IMR-90 (cell line): ENCODE results near the gene TTLL12. TPM values are rescaled to one million over a fixed set of nuclear protein-coding genes. Genes with fewer than 3 reads are reported as not detected.
A peak's percentile ranks its signal among the peaks of the same experiment; 100 is the strongest.

Experiments used
- ATAC-seq: fragments of 200-7000 bp; cut with Tn5 transposase; 2 replicates; pipeline ENCODE4 v1.9.1; 2020; ENCODE audit warnings: low read depth, mild to moderate bottlenecking, moderate library complexity
- BruUV-seq: library from RNA; stranded (reverse); fragments of 400-500 nt; replicated peaks from 2 replicates; lab custom pipeline; 2021; lab: Mats Ljungman, UMichigan
- CTCF ChIA-PET: fragments of 300-600 bp; formaldehyde crosslinking; extraction: SDS; loops from one replicate; lab custom pipeline; 2021; ENCODE audit warnings: antibody characterized with exemption; lab: Yijun Ruan, JAX
- POLR2A ChIA-PET: fragments of 300-600 bp; sonication (Branson Sonifier 250); formaldehyde crosslinking; loops from one replicate; lab custom pipeline; 2022; ENCODE audit warnings: antibody characterized with exemption; ENCODE audit not compliant: unreplicated experiment; lab: Charles Lee
- DNase-seq: peaks from one replicate; pipeline ENCODE4 v3.0.0; 2013
- H2AFZ ChIP-seq: replicated peaks from 2 replicates; pipeline ENCODE3; 2013; ENCODE audit warnings: low read length, mild to moderate bottlenecking; ENCODE audit not compliant: poor library complexity
- H2AK5ac ChIP-seq: 2 replicates; pipeline ENCODE4 v1.6.1; 2013; ENCODE audit warnings: low read depth, low read length, inconsistent platforms
- H2AK9ac ChIP-seq: replicated peaks from 2 replicates; pipeline ENCODE3; 2013; ENCODE audit warnings: mild to moderate bottlenecking, low read depth, low read length, moderate library complexity; ENCODE audit not compliant: poor library complexity
- H2BK120ac ChIP-seq: 2 replicates; pipeline ENCODE4 v1.6.1; 2013; ENCODE audit warnings: low read depth, low read length, inconsistent platforms
- H2BK15ac ChIP-seq: 3 replicates; pipeline ENCODE4 v1.6.1; 2013; ENCODE audit warnings: low read depth, low read length, inconsistent platforms
- H2BK20ac ChIP-seq: 2 replicates; pipeline ENCODE4 v1.6.1; 2013; ENCODE audit warnings: low read depth, mild to moderate bottlenecking, inconsistent platforms, low read length, moderate library complexity
- H2BK5ac ChIP-seq: 2 replicates; pipeline ENCODE4 v1.6.1; 2013; ENCODE audit warnings: mild to moderate bottlenecking, low read depth, low read length, inconsistent platforms; ENCODE audit not compliant: poor library complexity, severe bottlenecking
- H3K14ac ChIP-seq: replicated peaks from 2 replicates; pipeline ENCODE4 v1.6.1; 2013; ENCODE audit warnings: low read depth, low read length, inconsistent platforms
- H3K18ac ChIP-seq: 2 replicates; pipeline ENCODE4 v1.6.1; 2013; ENCODE audit warnings: low read depth, low read length, control low read depth
- H3K23ac ChIP-seq: 2 replicates; pipeline ENCODE4 v1.6.1; 2013; ENCODE audit warnings: low read depth, low read length, inconsistent platforms
- H3K27ac ChIP-seq: 2 replicates; pipeline ENCODE4 v1.5.1; 2013; ENCODE audit warnings: mild to moderate bottlenecking, control low read depth, low read length; ENCODE audit not compliant: insufficient read depth
- H3K27me3 ChIP-seq: 2 replicates; pipeline ENCODE4 v1.6.1; 2013; ENCODE audit warnings: low read length; ENCODE audit not compliant: control insufficient read depth, insufficient read depth
- H3K36me3 ChIP-seq: 2 replicates; pipeline ENCODE4 v1.6.1; 2013; ENCODE audit warnings: low read length, mixed read lengths; ENCODE audit not compliant: control insufficient read depth, insufficient read depth
- H3K4ac ChIP-seq: 2 replicates; pipeline ENCODE4 v1.6.1; 2013; ENCODE audit warnings: low read depth, low read length, inconsistent platforms
- H3K4me1 ChIP-seq: 2 replicates; pipeline ENCODE4 v1.6.1; 2013; ENCODE audit warnings: low read length, mixed read lengths; ENCODE audit not compliant: control insufficient read depth, insufficient read depth
- H3K4me2 ChIP-seq: 2 replicates; pipeline ENCODE4 v1.6.1; 2013; ENCODE audit warnings: low read depth, mild to moderate bottlenecking, control low read depth, low read length, moderate library complexity
- H3K4me3 ChIP-seq: 2 replicates; pipeline ENCODE4 v1.5.1; 2013; ENCODE audit warnings: low read depth, mild to moderate bottlenecking, control low read depth, low read length, moderate library complexity; ENCODE audit not compliant: insufficient read depth
- H3K56ac ChIP-seq: 2 replicates; pipeline ENCODE4 v1.6.1; 2013; ENCODE audit warnings: low read length, inconsistent platforms; ENCODE audit not compliant: insufficient read depth; ENCODE audit errors: extremely low read depth
- H3K79me1 ChIP-seq, 2 experiments: 2 replicates each; pipeline ENCODE4 v1.6.1; 2013; ENCODE audit warnings: low read length in 2 of 2, inconsistent platforms in 1 of 2, low read depth in 1 of 2
- H3K9ac ChIP-seq: 2 replicates; pipeline ENCODE4 v1.6.1; 2013; ENCODE audit warnings: low read depth, low read length, control low read depth
- H3K9me1 ChIP-seq: 2 replicates; pipeline ENCODE4 v1.6.1; 2013; ENCODE audit warnings: low read length, inconsistent platforms; ENCODE audit not compliant: insufficient read depth
- H3K9me3 ChIP-seq: 2 replicates; pipeline ENCODE4 v1.6.1; 2013; ENCODE audit warnings: low read length; ENCODE audit not compliant: control insufficient read depth, insufficient read depth
- H4K20me1 ChIP-seq: 2 replicates; pipeline ENCODE4 v1.6.1; 2013; ENCODE audit warnings: low read length, inconsistent platforms; ENCODE audit not compliant: insufficient read depth
- H4K5ac ChIP-seq: 2 replicates; pipeline ENCODE4 v1.6.1; 2013; ENCODE audit warnings: mild to moderate bottlenecking, low read depth, low read length, control low read depth
- H4K8ac ChIP-seq, 2 experiments: 2 replicates each; pipeline ENCODE4 v1.6.1; 2013; ENCODE audit warnings: low read depth in 2 of 2, low read length in 2 of 2, control low read depth in 1 of 2, inconsistent platforms in 1 of 2
- H4K91ac ChIP-seq: 2 replicates; pipeline ENCODE4 v1.6.1; 2013; ENCODE audit warnings: low read depth, low read length, inconsistent platforms; ENCODE audit not compliant: insufficient read depth
- CEBPB ChIP-seq: IDR thresholded peaks from 2 replicates; pipeline ENCODE4 v1.6.1; 2012; ENCODE audit warnings: low read depth, low read length, improper control_type of control experiment
- CHD1 ChIP-seq: IDR thresholded peaks from 2 replicates; pipeline ENCODE4 v1.6.1; 2012; ENCODE audit warnings: low read depth, low read length, improper control_type of control experiment
- CTCF ChIP-seq: conservative IDR thresholded peaks from 2 replicates; pipeline ENCODE4 v1.5.1; 2012; ENCODE audit warnings: mild to moderate bottlenecking, low read depth, low read length, improper control_type of control experiment
- MAZ ChIP-seq: IDR thresholded peaks from 2 replicates; pipeline ENCODE4 v1.6.1; 2012; ENCODE audit warnings: low read depth, mild to moderate bottlenecking, low read length, improper control_type of control experiment, moderate library complexity, borderline replicate concordance
- RFX5 ChIP-seq: IDR thresholded peaks from 2 replicates; pipeline ENCODE4 v1.8.0; 2012; ENCODE audit warnings: low read depth, mild to moderate bottlenecking, low read length, moderate library complexity
- SMC3 ChIP-seq: fragments of 150-350 bp; IDR thresholded peaks from 2 replicates; pipeline ENCODE4 v1.6.1; 2016; ENCODE audit warnings: low read depth, mild to moderate bottlenecking, antibody characterized with exemption, low read length, moderate library complexity
- WGBS, 2 experiments: methylation state at CpG; one replicate each; pipeline versions ENCODE4 v1.1.5 to v1.1.7; 2013; ENCODE audit warnings: missing lambda C conversion rate in 2 of 2; ENCODE audit not compliant: insufficient read length in 1 of 2; ENCODE audit errors: extremely low coverage in 2 of 2; 5-methylcytosine and 5-hydroxymethylcytosine counted together
- dilution Hi-C: fragments of 300-500 bp; cut with HindIII; formaldehyde crosslinking; loops from one replicate; pipeline ENCODE4 v1.14.3; 2018; ENCODE audit warnings: low sequenced_read_pairs; ENCODE audit not compliant: unreplicated experiment
- in situ Hi-C: fragments of 300-500 bp; cut with MboI; formaldehyde crosslinking; loops from 3 replicates; pipeline ENCODE4 v1.14.3; 2019; ENCODE audit warnings: low sequenced_read_pairs, inconsistent platforms, mixed read lengths
- intact Hi-C: fragments of 100-400 bp; cut with micrococcal nuclease; formaldehyde crosslinking; loops from 2 replicates; pipeline ENCODE4 v1.10.0; 2022
- polyA plus RNA-seq, 3 experiments: library from polyadenylated mRNA; depleted of rRNA; stranded (reverse); fragments of >200 nt; gene quantifications; 2 replicates each; pipeline ENCODE4 v1.2.3, GENCODE V29; 2012; ENCODE audit warnings: low replicate concordance in 1 of 3
- total RNA-seq: library from RNA; depleted of rRNA; stranded (reverse); fragments of >200 nt; gene quantifications from 2 replicates; pipeline ENCODE4 v1.2.3, GENCODE V29; 2012

The TTLL12 gene
- total and polyA plus RNA-seq, 2 of the 4 experiments (the other 2 are of a cell fraction) = 20.9 to 30.1 TPM

- Histone ChIP-seq H4K8ac (no peak overlapping the region), H3K4me3 (no peak overlapping the region), H4K91ac (no peak overlapping the region), H3K14ac (no peak overlapping the region), H2BK20ac (no peak overlapping the region), H3K9ac (no peak overlapping the region), H3K79me1 (no peaks in the 10 kb centered on the region), H3K9me1 (no peaks in the 10 kb centered on the region), H2AK5ac (no peak overlapping the region), H3K56ac (no peak overlapping the region), H3K27me3 (peaks cover 24% of the 10 kb centered on the region; the same call in 1 of the 2 replicates), H4K5ac (no peak overlapping the region), H2BK5ac (no peak overlapping the region), H2AK9ac (no peak overlapping the region), H3K4ac (no peak overlapping the region), H2BK15ac (no peak overlapping the region), H3K23ac (no peak overlapping the region), H3K27ac (no peak overlapping the region), H3K36me3 (no peaks in the 10 kb centered on the region), H4K20me1 (no peaks in the 10 kb centered on the region), H3K9me3 (no peaks in the 10 kb centered on the region), H3K4me2 (no peak overlapping the region), H3K4me1 (peaks cover 4% of the 10 kb centered on the region; the same call in 1 of the 2 replicates), H2AFZ (peak overlapping the region; percentile 43), H2BK120ac (no peak overlapping the region), H3K18ac (no peak overlapping the region)
- WGBS, 2 experiments = 91% methylated on average over 16 of the region's 26 CpGs; no CpG with 5 or more reads in 1 of the 2 experiments
- dilution Hi-C loops (no loop called here), intact Hi-C loops (no loop called here), in situ Hi-C loops (no loop called here)
- TF ChIP-seq CEBPB (no peak), MAZ (no peak), SMC3 (no peak), CHD1 (no peak), RFX5 (no peak), CTCF (no peak)
- CTCF ChIA-PET = interaction anchor here (0.8 kb wide), 1 partner anchor 14 kb away, joined by 3 read pairs; no protein-coding TSS in a partner anchor
- no peak for ATAC-seq
- BruUV-seq = no TSS peak
- POLR2A ChIA-PET = no interaction called here
- DNase-seq = no peak
These were observed 14.7 kb upstream of the TTLL12 start for GRCh38 chr22:43201486-43202219.
